ENCODE data around the gene CD300E.
"Not testable (repeated sequence)": the region's sequence is repeated elsewhere in the genome, so short reads cannot be mapped to it uniquely, and the experiment has no call there.

CD300E gene

GRCh38 chr17:74632617-74633016, 9.1 kb upstream of the CD300E start:
- Histone ChIP-seq H3K9me3 (ENCODE audit: control insufficient read depth, low read length) (no peaks in the 10 kb centered on the region), H3K4me3 (ENCODE audit: low read length) (no peak overlapping the region), H3K9ac (ENCODE audit: low read length) (no peak overlapping the region), H3K27me3 (ENCODE audit: control insufficient read depth, insufficient read depth, low read length) (peaks cover 11% of the 10 kb centered on the region), H3K36me3 (ENCODE audit: control insufficient read depth, insufficient read depth, low read length) (no peaks in the 10 kb centered on the region), H3K4me1 (ENCODE audit: control insufficient read depth, insufficient read depth, low read length) (no peaks in the 10 kb centered on the region)

- Histone ChIP-seq H3K9ac (ENCODE audit: low read length) (no peak overlapping the region), H3K4me3 (ENCODE audit: low read length) (no peak overlapping the region), H3K4me1 (ENCODE audit: control insufficient read depth, insufficient read depth, low read length) (no peaks in the 10 kb centered on the region), H3K9me3 (ENCODE audit: control insufficient read depth, low read length) (no peaks in the 10 kb centered on the region), H3K36me3 (ENCODE audit: control insufficient read depth, insufficient read depth, low read length) (no peaks in the 10 kb centered on the region), H3K27me3 (ENCODE audit: control insufficient read depth, insufficient read depth, low read length) (peaks cover 14% of the 10 kb centered on the region)
Measured at GRCh38 chr17:74631468-74632450, 8.2 kb upstream of the CD300E start.

- not testable (repeated sequence) for H3K9ac ChIP-seq (ENCODE audit: low read length); H3K36me3 ChIP-seq (ENCODE audit: control insufficient read depth, insufficient read depth, low read length); H3K4me1 ChIP-seq (ENCODE audit: control insufficient read depth, insufficient read depth, low read length); H3K4me3 ChIP-seq (ENCODE audit: low read length); H3K9me3 ChIP-seq (ENCODE audit: control insufficient read depth, low read length)
- peaks cover 11% of the 10 kb centered on the region for H3K27me3 ChIP-seq (ENCODE audit: control insufficient read depth, insufficient read depth, low read length)
Measured at GRCh38 chr17:74630251-74630650, 6.7 kb upstream of the CD300E start.

- H3K9ac ChIP-seq (ENCODE audit: low read length), result no peak overlapping the region
- H3K36me3 ChIP-seq (ENCODE audit: control insufficient read depth, insufficient read depth, low read length), result no peaks in the 10 kb centered on the region
- peaks cover 5% of the 10 kb centered on the region for H3K27me3 ChIP-seq (ENCODE audit: control insufficient read depth, insufficient read depth, low read length)
- no peaks in the 10 kb centered on the region for H3K4me1 ChIP-seq (ENCODE audit: control insufficient read depth, insufficient read depth, low read length)
- H3K4me3 ChIP-seq (ENCODE audit: low read length), result no peak overlapping the region
- no peaks in the 10 kb centered on the region for H3K9me3 ChIP-seq (ENCODE audit: control insufficient read depth, low read length)
Measured at GRCh38 chr17:74625661-74626060, 2.1 kb upstream of the CD300E start.

GRCh38 chr17:74624131-74624530, 593 bp upstream of the CD300E start:
- Histone ChIP-seq H3K36me3 (ENCODE audit: control insufficient read depth, insufficient read depth, low read length) (no peaks in the 10 kb centered on the region), H3K27me3 (ENCODE audit: control insufficient read depth, insufficient read depth, low read length) (peaks cover 5% of the 10 kb centered on the region), H3K4me3 (ENCODE audit: low read length) (no peak overlapping the region), H3K9ac (ENCODE audit: low read length) (no peak overlapping the region), H3K4me1 (ENCODE audit: control insufficient read depth, insufficient read depth, low read length) (no peaks in the 10 kb centered on the region), H3K9me3 (ENCODE audit: control insufficient read depth, low read length) (no peaks in the 10 kb centered on the region)

- Histone ChIP-seq H3K9me3 (ENCODE audit: control insufficient read depth, low read length) (no peaks in the 10 kb centered on the region), H3K4me3 (ENCODE audit: low read length) (no peak overlapping the region), H3K4me1 (ENCODE audit: control insufficient read depth, insufficient read depth, low read length) (no peaks in the 10 kb centered on the region), H3K9ac (ENCODE audit: low read length) (no peak overlapping the region), H3K27me3 (ENCODE audit: control insufficient read depth, insufficient read depth, low read length) (no peaks in the 10 kb centered on the region), H3K36me3 (ENCODE audit: control insufficient read depth, insufficient read depth, low read length) (no peaks in the 10 kb centered on the region)
Measured at GRCh38 chr17:74619077-74619673, 4.4 kb downstream of the CD300E start.

- Histone ChIP-seq H3K9me3 (ENCODE audit: control insufficient read depth, low read length) (no peaks in the 10 kb centered on the region), H3K27me3 (ENCODE audit: control insufficient read depth, insufficient read depth, low read length) (no peaks in the 10 kb centered on the region), H3K4me1 (ENCODE audit: control insufficient read depth, insufficient read depth, low read length) (no peaks in the 10 kb centered on the region), H3K9ac (ENCODE audit: low read length) (no peak overlapping the region), H3K36me3 (ENCODE audit: control insufficient read depth, insufficient read depth, low read length) (no peaks in the 10 kb centered on the region), H3K4me3 (ENCODE audit: low read length) (no peak overlapping the region)
Measured at GRCh38 chr17:74618451-74618850, 5.1 kb downstream of the CD300E start.

- H3K27me3 ChIP-seq (ENCODE audit: control insufficient read depth, insufficient read depth, low read length), result peaks cover 2% of the 10 kb centered on the region
- H3K4me3 ChIP-seq (ENCODE audit: low read length), result no peak overlapping the region
- no peaks in the 10 kb centered on the region for H3K9me3 ChIP-seq (ENCODE audit: control insufficient read depth, low read length)
- no peaks in the 10 kb centered on the region for H3K4me1 ChIP-seq (ENCODE audit: control insufficient read depth, insufficient read depth, low read length)
- H3K36me3 ChIP-seq (ENCODE audit: control insufficient read depth, insufficient read depth, low read length), result no peaks in the 10 kb centered on the region
- no peak overlapping the region for H3K9ac ChIP-seq (ENCODE audit: low read length)
Measured at GRCh38 chr17:74616696-74617095, 6.8 kb downstream of the CD300E start.

GRCh38 chr17:74612046-74612445, 11.5 kb downstream of the CD300E start:
- peaks cover 8% of the 10 kb centered on the region for H3K27me3 ChIP-seq (ENCODE audit: control insufficient read depth, insufficient read depth, low read length)
- no peak overlapping the region for H3K4me3 ChIP-seq (ENCODE audit: low read length)
- H3K9me3 ChIP-seq (ENCODE audit: control insufficient read depth, low read length), result no peaks in the 10 kb centered on the region
- no peaks in the 10 kb centered on the region for H3K36me3 ChIP-seq (ENCODE audit: control insufficient read depth, insufficient read depth, low read length)
- H3K9ac ChIP-seq (ENCODE audit: low read length), result no peak overlapping the region
- H3K4me1 ChIP-seq (ENCODE audit: control insufficient read depth, insufficient read depth, low read length), result no peaks in the 10 kb centered on the region

GRCh38 chr17:74610108-74610507, 13.4 kb downstream of the CD300E start:
- Histone ChIP-seq H3K4me3 (ENCODE audit: low read length) (no peak overlapping the region), H3K4me1 (ENCODE audit: control insufficient read depth, insufficient read depth, low read length) (peaks cover 3% of the 10 kb centered on the region), H3K27me3 (ENCODE audit: control insufficient read depth, insufficient read depth, low read length) (peaks cover 8% of the 10 kb centered on the region), H3K9ac (ENCODE audit: low read length) (no peak overlapping the region), H3K36me3 (ENCODE audit: control insufficient read depth, insufficient read depth, low read length) (no peaks in the 10 kb centered on the region), H3K9me3 (ENCODE audit: control insufficient read depth, low read length) (no peaks in the 10 kb centered on the region)

GRCh38 chr17:74608511-74608910, 15.0 kb downstream of the CD300E start:
- no peak overlapping the region for H3K4me3 ChIP-seq (ENCODE audit: low read length)
- H3K36me3 ChIP-seq (ENCODE audit: control insufficient read depth, insufficient read depth, low read length), result no peaks in the 10 kb centered on the region
- peaks cover 8% of the 10 kb centered on the region for H3K27me3 ChIP-seq (ENCODE audit: control insufficient read depth, insufficient read depth, low read length)
- no peaks in the 10 kb centered on the region for H3K9me3 ChIP-seq (ENCODE audit: control insufficient read depth, low read length)
- no peak overlapping the region for H3K9ac ChIP-seq (ENCODE audit: low read length)
- peaks cover 4% of the 10 kb centered on the region for H3K4me1 ChIP-seq (ENCODE audit: control insufficient read depth, insufficient read depth, low read length)

GRCh38 chr17:74607221-74607620, 16.3 kb downstream of the CD300E start:
- no peak overlapping the region for H3K9ac ChIP-seq (ENCODE audit: low read length)
- no peaks in the 10 kb centered on the region for H3K9me3 ChIP-seq (ENCODE audit: control insufficient read depth, low read length)
- H3K4me3 ChIP-seq (ENCODE audit: low read length), result no peak overlapping the region
- no peaks in the 10 kb centered on the region for H3K36me3 ChIP-seq (ENCODE audit: control insufficient read depth, insufficient read depth, low read length)
- H3K4me1 ChIP-seq (ENCODE audit: control insufficient read depth, insufficient read depth, low read length), result peaks cover 4% of the 10 kb centered on the region
- peaks cover 8% of the 10 kb centered on the region for H3K27me3 ChIP-seq (ENCODE audit: control insufficient read depth, insufficient read depth, low read length)

All from mucosa of stomach (tissue), 1 donor.